ENCODE results near the gene CPNE6. TPM values are rescaled to one million over a fixed set of nuclear protein-coding genes. Genes with fewer than 3 reads are reported as not detected.
"Not testable (repeated sequence)": the region's sequence is repeated elsewhere in the genome, so short reads cannot be mapped to it uniquely, and the experiment has no call there.

Gene CPNE6
- total RNA-seq, 2 donors from 2014 or later: not detected

GRCh38 chr14:24100982-24101494 is 29.7 kb downstream of the CPNE6 start:
- no peak overlapping the region for H3K27ac Mint-ChIP-seq

GRCh38 chr14:24102357-24103048 is 31.1 kb downstream of the CPNE6 start:
- peaks cover 3% of the 10 kb centered on the region for H3K4me1 Mint-ChIP-seq
- ATAC-seq: no peak
- no peak overlapping the region for H3K4me3 Mint-ChIP-seq
- no peaks in the 10 kb centered on the region for H3K27me3 Mint-ChIP-seq
- H3K9me3 ChIP-seq (ENCODE audit: control insufficient read depth, low read length, poor library complexity, severe bottlenecking): no peaks in the 10 kb centered on the region
- H3K27ac Mint-ChIP-seq: peak overlapping the region; percentile 19
- no peaks in the 10 kb centered on the region for H3K36me3 Mint-ChIP-seq (ENCODE audit: low read depth)
- DNase-seq: no peak

More at GRCh38 chr14:24100982-24101494, 29.7 kb downstream of the CPNE6 start:
- peaks cover 8% of the 10 kb centered on the region for H3K4me1 Mint-ChIP-seq
- no peaks in the 10 kb centered on the region for H3K36me3 Mint-ChIP-seq (ENCODE audit: low read depth)
- H3K9me3 ChIP-seq (ENCODE audit: control insufficient read depth, low read length, poor library complexity, severe bottlenecking): no peaks in the 10 kb centered on the region
- H3K27me3 Mint-ChIP-seq: no peaks in the 10 kb centered on the region
- no peak for DNase-seq
- no peak for ATAC-seq
- no peak overlapping the region for H3K4me3 Mint-ChIP-seq

GRCh38 chr14:24103451-24103850 is 32.1 kb downstream of the CPNE6 start:
- ATAC-seq: no peak
- Mint-ChIP-seq H3K4me3 (no peak overlapping the region), H3K4me1 (peaks cover 3% of the 10 kb centered on the region), H3K27ac (peak overlapping the region; percentile 19), H3K36me3 (ENCODE audit: low read depth) (no peaks in the 10 kb centered on the region), H3K27me3 (no peaks in the 10 kb centered on the region)
- no peak for DNase-seq
- no peaks in the 10 kb centered on the region for H3K9me3 ChIP-seq (ENCODE audit: control insufficient read depth, low read length, poor library complexity, severe bottlenecking)

GRCh38 chr14:24105609-24106239 is 34.4 kb downstream of the CPNE6 start:
- H3K4me3 Mint-ChIP-seq; H3K36me3 Mint-ChIP-seq (ENCODE audit: low read depth); ATAC-seq; H3K4me1 Mint-ChIP-seq; DNase-seq; H3K9me3 ChIP-seq (ENCODE audit: control insufficient read depth, low read length, poor library complexity, severe bottlenecking); H3K27me3 Mint-ChIP-seq: not testable (repeated sequence)
- peak overlapping the region; percentile 34 for H3K27ac Mint-ChIP-seq

GRCh38 chr14:24106672-24107271 is 35.4 kb downstream of the CPNE6 start:
- H3K27ac Mint-ChIP-seq: no peak overlapping the region
- peaks cover 5% of the 10 kb centered on the region for H3K4me1 Mint-ChIP-seq
- ATAC-seq (no peak), DNase-seq (no peak)
- no peaks in the 10 kb centered on the region for H3K9me3 ChIP-seq (ENCODE audit: control insufficient read depth, low read length, poor library complexity, severe bottlenecking)
- no peaks in the 10 kb centered on the region for H3K27me3 Mint-ChIP-seq
- H3K36me3 Mint-ChIP-seq (ENCODE audit: low read depth): no peaks in the 10 kb centered on the region
- no peak overlapping the region for H3K4me3 Mint-ChIP-seq

GRCh38 chr14:24108336-24108874 is 37.0 kb downstream of the CPNE6 start:
- no peak for ATAC-seq
- Mint-ChIP-seq H3K27ac (peak overlapping the region; percentile 90), H3K36me3 (ENCODE audit: low read depth) (no peaks in the 10 kb centered on the region), H3K4me3 (no peak overlapping the region), H3K4me1 (peaks cover 5% of the 10 kb centered on the region), H3K27me3 (no peaks in the 10 kb centered on the region)
- no peak for DNase-seq
- H3K9me3 ChIP-seq (ENCODE audit: control insufficient read depth, low read length, poor library complexity, severe bottlenecking): no peaks in the 10 kb centered on the region

- Mint-ChIP-seq H3K27ac (peak overlapping the region; percentile 29), H3K36me3 (ENCODE audit: low read depth) (no peaks in the 10 kb centered on the region), H3K4me1 (peaks cover 8% of the 10 kb centered on the region), H3K4me3 (no peak overlapping the region), H3K27me3 (no peaks in the 10 kb centered on the region)
- ATAC-seq (no peak), DNase-seq (no peak)
- no peaks in the 10 kb centered on the region for H3K9me3 ChIP-seq (ENCODE audit: control insufficient read depth, low read length, poor library complexity, severe bottlenecking)
Observed at GRCh38 chr14:24110060-24110459, 38.7 kb downstream of the CPNE6 start.

GRCh38 chr14:24110523-24110922 is 39.2 kb downstream of the CPNE6 start:
- peaks cover 13% of the 10 kb centered on the region for H3K4me1 Mint-ChIP-seq
- H3K27ac Mint-ChIP-seq: peak overlapping the region; percentile 29
- no peaks in the 10 kb centered on the region for H3K9me3 ChIP-seq (ENCODE audit: control insufficient read depth, low read length, poor library complexity, severe bottlenecking)
- DNase-seq (no peak), ATAC-seq (no peak)
- no peak overlapping the region for H3K4me3 Mint-ChIP-seq
- no peaks in the 10 kb centered on the region for H3K27me3 Mint-ChIP-seq
- H3K36me3 Mint-ChIP-seq (ENCODE audit: low read depth): no peaks in the 10 kb centered on the region

GRCh38 chr14:24113379-24113800 is 42.0 kb downstream of the CPNE6 start:
- H3K36me3 Mint-ChIP-seq (ENCODE audit: low read depth): no peaks in the 10 kb centered on the region
- H3K27me3 Mint-ChIP-seq: no peaks in the 10 kb centered on the region
- no peak for ATAC-seq
- peak overlapping the region; percentile 99 for H3K4me3 Mint-ChIP-seq
- H3K27ac Mint-ChIP-seq: peak overlapping the region; percentile 99
- DNase-seq: no peak
- peaks cover 31% of the 10 kb centered on the region for H3K4me1 Mint-ChIP-seq
- no peaks in the 10 kb centered on the region for H3K9me3 ChIP-seq (ENCODE audit: control insufficient read depth, low read length, poor library complexity, severe bottlenecking)

GRCh38 chr14:24113801-24114531 is 42.6 kb downstream of the CPNE6 start:
- Mint-ChIP-seq H3K27ac (peak overlapping the region; percentile 99), H3K36me3 (ENCODE audit: low read depth) (peaks cover 3% of the 10 kb centered on the region), H3K4me1 (peaks cover 29% of the 10 kb centered on the region), H3K27me3 (no peaks in the 10 kb centered on the region), H3K4me3 (peak overlapping the region; percentile 99)
- ATAC-seq (peak; percentile 36), DNase-seq (peak; percentile 54 to 68 (median 55))
- no peaks in the 10 kb centered on the region for H3K9me3 ChIP-seq (ENCODE audit: control insufficient read depth, low read length, poor library complexity, severe bottlenecking)

- peak; percentile 96 to 98 (median 96) for DNase-seq
- H3K9me3 ChIP-seq (ENCODE audit: control insufficient read depth, low read length, poor library complexity, severe bottlenecking): no peaks in the 10 kb centered on the region
- Mint-ChIP-seq H3K27me3 (no peaks in the 10 kb centered on the region), H3K4me3 (peak within 1 kb of the TSS; percentile 99), H3K4me1 (peaks cover 28% of the 10 kb centered on the region), H3K27ac (peak within 1 kb of the TSS; percentile 99), H3K36me3 (ENCODE audit: low read depth) (peaks cover 3% of the 10 kb centered on the region)
- peak; percentile 87 for ATAC-seq
Observed at GRCh38 chr14:24114532-24115421, 43.4 kb downstream of the CPNE6 start, which contains the start of the genes DCAF11 and NRL. TSS of gene DCAF11 (plus strand) at chr14:24114777. CDS start at chr14:24115595, 818 bp downstream. TSS of gene NRL (minus strand) at chr14:24114949. CDS start at chr14:24082848, 32,101 bp downstream.
